ENCODE data around the gene NEUROG1.

NEUROG1 gene

GRCh38 chr5:135492319-135492626, 43.5 kb downstream of the NEUROG1 start:
- H3K4me3 ChIP-seq (ENCODE audit: control insufficient read depth, low read depth, low read length): no peak overlapping the region
- no peak for DNase-seq (ENCODE audit: low read depth)
- no peak for TF ChIP-seq CTCF (conservative IDR thresholded peaks at IDR 0.05; ENCODE audit: control insufficient read depth, insufficient read depth, low read depth, low read length)

- H3K4me3 ChIP-seq (ENCODE audit: control insufficient read depth, low read depth, low read length): no peak overlapping the region
- no peak for DNase-seq (ENCODE audit: low read depth)
- TF ChIP-seq CTCF (conservative IDR thresholded peaks at IDR 0.05; ENCODE audit: control insufficient read depth, insufficient read depth, low read depth, low read length): no peak
These were observed 44.0 kb downstream of the NEUROG1 start for GRCh38 chr5:135491552-135492318.

GRCh38 chr5:135491038-135491551, 44.7 kb downstream of the NEUROG1 start:
- no peak for DNase-seq (ENCODE audit: low read depth)

GRCh38 chr5:135490245-135491037, 45.3 kb downstream of the NEUROG1 start:
- DNase-seq (ENCODE audit: low read depth): peak; percentile 10
- H3K4me3 ChIP-seq (ENCODE audit: control insufficient read depth, low read depth, low read length): no peak overlapping the region
- TF ChIP-seq CTCF (conservative IDR thresholded peaks at IDR 0.05; ENCODE audit: control insufficient read depth, insufficient read depth, low read depth, low read length): no peak

More at GRCh38 chr5:135491038-135491551, 44.7 kb downstream of the NEUROG1 start:
- no peak for TF ChIP-seq CTCF (conservative IDR thresholded peaks at IDR 0.05; ENCODE audit: control insufficient read depth, insufficient read depth, low read depth, low read length)
- no peak overlapping the region for H3K4me3 ChIP-seq (ENCODE audit: control insufficient read depth, low read depth, low read length)

- TF ChIP-seq CTCF (conservative IDR thresholded peaks at IDR 0.05; ENCODE audit: control insufficient read depth, insufficient read depth, low read depth, low read length): no peak
- DNase-seq (ENCODE audit: low read depth): peak; percentile 15
- H3K4me3 ChIP-seq (ENCODE audit: control insufficient read depth, low read depth, low read length): peak overlapping the region; percentile 37
These were observed 46.1 kb downstream of the NEUROG1 start for GRCh38 chr5:135489466-135490244.

GRCh38 chr5:135488727-135489465, 46.9 kb downstream of the NEUROG1 start:
- peak; percentile 69 for DNase-seq (ENCODE audit: low read depth)
- peak overlapping the region; percentile 37 for H3K4me3 ChIP-seq (ENCODE audit: control insufficient read depth, low read depth, low read length)
- no peak for TF ChIP-seq CTCF (conservative IDR thresholded peaks at IDR 0.05; ENCODE audit: control insufficient read depth, insufficient read depth, low read depth, low read length)

Measured in fibroblast of mammary gland (primary cell).